ENCODE measurements around the gene IL4R.

DNA sequence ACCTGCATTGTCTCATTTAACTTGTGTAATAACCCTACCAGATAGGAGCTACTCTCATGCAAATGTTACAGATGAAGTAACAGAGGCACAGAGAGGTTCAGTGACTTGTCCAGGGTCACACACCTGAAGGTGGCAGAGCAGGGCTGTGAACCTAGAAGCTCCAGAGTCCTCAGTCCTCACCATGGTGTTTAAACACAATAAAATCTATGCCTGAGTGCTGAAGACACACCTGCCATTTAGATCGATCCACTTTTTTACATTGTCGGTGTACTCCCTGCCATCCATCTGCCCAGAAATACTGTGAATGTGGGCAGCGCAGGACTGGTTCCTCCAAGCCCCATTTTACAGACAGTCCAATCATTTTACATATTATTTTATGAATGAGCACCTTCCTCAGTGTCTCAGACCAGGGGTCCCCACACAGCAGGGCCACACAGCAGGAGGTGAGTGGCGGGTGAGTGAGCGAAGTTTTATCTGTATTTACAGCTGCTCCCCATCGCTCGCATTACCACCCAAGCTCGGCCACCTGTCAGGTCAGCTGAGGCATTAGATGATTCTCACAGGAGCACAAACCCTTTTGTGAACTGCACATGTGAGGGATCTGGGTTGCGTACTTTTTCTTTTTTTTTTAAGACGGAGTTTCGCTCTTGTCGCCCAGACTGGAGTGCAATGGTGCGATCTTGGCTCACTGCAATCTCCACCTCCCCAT, 5.6 kb downstream of the IL4R start:
- TF ChIP-seq, protein P1, sequence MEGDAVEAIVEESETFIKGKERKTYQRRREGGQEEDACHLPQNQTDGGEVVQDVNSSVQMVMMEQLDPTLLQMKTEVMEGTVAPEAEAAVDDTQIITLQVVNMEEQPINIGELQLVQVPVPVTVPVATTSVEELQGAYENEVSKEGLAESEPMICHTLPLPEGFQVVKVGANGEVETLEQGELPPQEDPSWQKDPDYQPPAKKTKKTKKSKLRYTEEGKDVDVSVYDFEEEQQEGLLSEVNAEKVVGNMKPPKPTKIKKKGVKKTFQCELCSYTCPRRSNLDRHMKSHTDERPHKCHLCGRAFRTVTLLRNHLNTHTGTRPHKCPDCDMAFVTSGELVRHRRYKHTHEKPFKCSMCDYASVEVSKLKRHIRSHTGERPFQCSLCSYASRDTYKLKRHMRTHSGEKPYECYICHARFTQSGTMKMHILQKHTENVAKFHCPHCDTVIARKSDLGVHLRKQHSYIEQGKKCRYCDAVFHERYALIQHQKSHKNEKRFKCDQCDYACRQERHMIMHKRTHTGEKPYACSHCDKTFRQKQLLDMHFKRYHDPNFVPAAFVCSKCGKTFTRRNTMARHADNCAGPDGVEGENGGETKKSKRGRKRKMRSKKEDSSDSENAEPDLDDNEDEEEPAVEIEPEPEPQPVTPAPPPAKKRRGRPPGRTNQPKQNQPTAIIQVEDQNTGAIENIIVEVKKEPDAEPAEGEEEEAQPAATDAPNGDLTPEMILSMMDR (IDR thresholded peaks at IDR 0.05): no peak
- no peak for TF ChIP-seq EZH2 (IDR thresholded peaks at IDR 0.05)
